Loucy (cell line): Measurements from ENCODE around the gene GAGE10.

Source experiments
- EZH2phosphoT487 ChIP-seq: fragments of 200-600 bp; IDR thresholded peaks from 2 replicates; pipeline ENCODE4 v1.6.1; 2018; ENCODE audit warnings: antibody characterized with exemption, mild to moderate bottlenecking, moderate library complexity, borderline replicate concordance
- TF ChIP-seq, protein P1 (sequence below): fragments of 200-600 bp; sonication (generic); conservative IDR thresholded peaks from 2 replicates; pipeline ENCODE4 v1.5.1; 2014; ENCODE audit warnings: mild to moderate bottlenecking, antibody characterized with exemption, low read length

DNA sequence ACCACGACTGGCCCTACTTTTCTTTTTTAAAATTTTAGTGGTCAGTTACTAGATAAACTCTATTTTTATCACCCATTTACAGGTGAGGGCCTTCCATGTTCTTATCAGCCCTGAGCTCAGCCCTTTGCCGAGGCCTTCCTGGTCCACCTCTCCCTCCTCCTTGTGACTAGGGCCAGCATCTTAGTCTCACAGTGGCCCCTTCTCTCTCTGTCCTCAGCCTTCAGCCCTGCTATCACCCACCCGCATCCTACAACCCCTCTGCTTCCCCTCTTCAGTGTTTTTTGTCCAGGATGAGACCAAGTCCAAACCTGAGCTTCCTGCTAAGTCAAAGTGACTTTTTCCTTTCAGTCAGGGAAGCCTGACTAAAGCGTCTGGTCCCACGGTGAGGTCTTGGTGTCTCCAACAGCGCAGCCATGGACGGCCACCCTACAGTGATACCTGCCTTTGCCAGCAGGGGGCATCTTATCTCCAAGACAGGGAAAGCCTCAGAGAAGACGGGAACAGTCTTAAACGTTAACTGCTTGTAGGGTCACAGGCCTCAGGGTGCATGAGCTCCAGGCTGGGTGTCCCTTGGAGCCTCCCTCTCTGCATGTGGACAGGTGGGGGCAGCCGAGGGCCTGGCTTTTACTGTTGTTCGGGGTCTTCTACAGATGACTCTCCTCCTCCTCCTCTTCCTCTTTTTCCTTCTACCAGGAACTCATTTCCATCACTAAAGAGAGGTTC, 11.7 kb upstream of the GAGE10 start:
- TF ChIP-seq, protein P1, sequence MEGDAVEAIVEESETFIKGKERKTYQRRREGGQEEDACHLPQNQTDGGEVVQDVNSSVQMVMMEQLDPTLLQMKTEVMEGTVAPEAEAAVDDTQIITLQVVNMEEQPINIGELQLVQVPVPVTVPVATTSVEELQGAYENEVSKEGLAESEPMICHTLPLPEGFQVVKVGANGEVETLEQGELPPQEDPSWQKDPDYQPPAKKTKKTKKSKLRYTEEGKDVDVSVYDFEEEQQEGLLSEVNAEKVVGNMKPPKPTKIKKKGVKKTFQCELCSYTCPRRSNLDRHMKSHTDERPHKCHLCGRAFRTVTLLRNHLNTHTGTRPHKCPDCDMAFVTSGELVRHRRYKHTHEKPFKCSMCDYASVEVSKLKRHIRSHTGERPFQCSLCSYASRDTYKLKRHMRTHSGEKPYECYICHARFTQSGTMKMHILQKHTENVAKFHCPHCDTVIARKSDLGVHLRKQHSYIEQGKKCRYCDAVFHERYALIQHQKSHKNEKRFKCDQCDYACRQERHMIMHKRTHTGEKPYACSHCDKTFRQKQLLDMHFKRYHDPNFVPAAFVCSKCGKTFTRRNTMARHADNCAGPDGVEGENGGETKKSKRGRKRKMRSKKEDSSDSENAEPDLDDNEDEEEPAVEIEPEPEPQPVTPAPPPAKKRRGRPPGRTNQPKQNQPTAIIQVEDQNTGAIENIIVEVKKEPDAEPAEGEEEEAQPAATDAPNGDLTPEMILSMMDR: peak; percentile 62
- TF ChIP-seq EZH2phosphoT487: no peak
